SU-DHL-6 (cell line): ENCODE measurements around the gene CTNNA2.

Experiments
- H2AFZ ChIP-seq: fragments of 200-600 bp; sonication (generic); 2 replicates; pipeline ENCODE4 v1.6.1; 2014; ENCODE audit warnings: low read depth, mild to moderate bottlenecking, moderate library complexity, mixed read lengths, antibody characterized with exemption, low read length; ENCODE audit not compliant: severe bottlenecking
- H3F3A ChIP-seq: fragments of 200-600 bp; shearing (Covaris generic); 2 replicates; pipeline ENCODE4 v1.6.0; 2016; ENCODE audit warnings: antibody characterized with exemption, mild to moderate bottlenecking; ENCODE audit not compliant: insufficient read depth
- H3K27ac ChIP-seq: fragments of 200-600 bp; sonication (generic); 2 replicates; pipeline ENCODE4 v1.5.1; 2016; ENCODE audit warnings: low read depth, mild to moderate bottlenecking, low read length, moderate library complexity, mixed read lengths
- H3K27me3 ChIP-seq: fragments of 200-600 bp; sonication (generic), shearing (Covaris generic); 2 replicates; pipeline ENCODE4 v1.6.0; 2014; ENCODE audit warnings: mild to moderate bottlenecking, low read length
- H3K36me3 ChIP-seq: fragments of 200-600 bp; sonication (generic); 2 replicates; pipeline ENCODE4 v1.6.1; 2014; ENCODE audit warnings: mild to moderate bottlenecking, low read length, mixed read lengths
- H3K4me2 ChIP-seq: fragments of 300-600, 200-600 bp; shearing (Covaris generic), sonication (generic); 2 replicates; pipeline ENCODE4 v1.6.0; 2014; ENCODE audit warnings: low read length, low read depth, mild to moderate bottlenecking; ENCODE audit not compliant: poor library complexity, severe bottlenecking
- H3K4me3 ChIP-seq: fragments of 200-600 bp; sonication (generic); 2 replicates; pipeline ENCODE4 v1.5.1; 2014; ENCODE audit warnings: antibody characterized with exemption, low read length, mild to moderate bottlenecking, mixed read lengths; ENCODE audit not compliant: insufficient read depth, poor library complexity, severe bottlenecking
- H3K79me2 ChIP-seq: fragments of 200-600 bp; sonication (generic); 2 replicates; pipeline ENCODE4 v1.6.1; 2014; ENCODE audit warnings: mild to moderate bottlenecking, low read length, moderate library complexity; ENCODE audit not compliant: insufficient read depth
- H3K9ac ChIP-seq: fragments of 200-600 bp; sonication (generic); 2 replicates; pipeline ENCODE4 v1.7.0; 2014; ENCODE audit warnings: mild to moderate bottlenecking, low read length
- H3K9me2 ChIP-seq: fragments of 200-600 bp; sonication (generic); replicated peaks from 2 replicates; pipeline ENCODE4 v1.6.1; 2014; ENCODE audit warnings: low read length; ENCODE audit not compliant: insufficient read depth
- H3K9me3 ChIP-seq: fragments of 200-600 bp; sonication (generic); 2 replicates; pipeline ENCODE4 v1.6.1; 2014; ENCODE audit warnings: low read length, mixed read lengths; ENCODE audit not compliant: insufficient read depth
- H4K20me1 ChIP-seq: fragments of 200-600 bp; sonication (generic); 2 replicates; pipeline ENCODE4 v1.6.1; 2014; ENCODE audit warnings: low read depth, mild to moderate bottlenecking, antibody characterized with exemption, low read length, moderate library complexity, mixed read lengths
- CTCF ChIP-seq: fragments of 200-600 bp; sonication (generic); IDR thresholded peaks from one replicate; pipeline ENCODE4 v1.5.1; 2017; ENCODE audit warnings: antibody characterized with exemption, mild to moderate bottlenecking, low read length, moderate library complexity; ENCODE audit not compliant: insufficient read depth, poor library complexity, severe bottlenecking
- EZH2phosphoT487 ChIP-seq: fragments of 200-600 bp; sonication (generic), shearing (Covaris generic); conservative IDR thresholded peaks from 2 replicates; pipeline ENCODE4 v1.6.1; 2018; ENCODE audit warnings: mild to moderate bottlenecking, antibody characterized with exemption, low read length, moderate library complexity, mixed read lengths

Gene CTNNA2

GRCh38 chr2:80506563-80506962 is 993.7 kb downstream of the CTNNA2 start:
- Histone ChIP-seq H3K79me2 (no peaks in the 10 kb centered on the region), H3K4me2 (no peak overlapping the region), H3F3A (no peaks in the 10 kb centered on the region), H3K27ac (no peak overlapping the region), H3K27me3 (no peaks in the 10 kb centered on the region), H3K9ac (no peak overlapping the region), H3K36me3 (no peaks in the 10 kb centered on the region), H2AFZ (no peak overlapping the region), H3K4me3 (no peak overlapping the region), H3K9me3 (no peaks in the 10 kb centered on the region), H3K9me2 (no peaks in the 10 kb centered on the region), H4K20me1 (no peaks in the 10 kb centered on the region)
- no peak for TF ChIP-seq CTCF
- TF ChIP-seq EZH2phosphoT487, result no peak

GRCh38 chr2:80510716-80511115 is 997.9 kb downstream of the CTNNA2 start:
- Histone ChIP-seq H3F3A (no peaks in the 10 kb centered on the region), H3K9me3 (no peaks in the 10 kb centered on the region), H3K79me2 (no peaks in the 10 kb centered on the region), H3K9ac (no peak overlapping the region), H3K4me2 (no peak overlapping the region), H3K27ac (no peak overlapping the region), H3K27me3 (no peaks in the 10 kb centered on the region), H3K36me3 (no peaks in the 10 kb centered on the region), H3K4me3 (no peak overlapping the region), H3K9me2 (no peaks in the 10 kb centered on the region), H4K20me1 (no peaks in the 10 kb centered on the region), H2AFZ (no peak overlapping the region)
- TF ChIP-seq CTCF, result no peak
- TF ChIP-seq EZH2phosphoT487, result no peak

- Histone ChIP-seq H3K9ac (no peak overlapping the region), H3K36me3 (no peaks in the 10 kb centered on the region), H3K9me3 (no peaks in the 10 kb centered on the region), H3K4me2 (no peak overlapping the region), H3K27ac (no peak overlapping the region), H3K9me2 (no peaks in the 10 kb centered on the region), H2AFZ (no peak overlapping the region), H3K79me2 (no peaks in the 10 kb centered on the region), H4K20me1 (no peaks in the 10 kb centered on the region), H3K4me3 (no peak overlapping the region), H3K27me3 (no peaks in the 10 kb centered on the region), H3F3A (no peaks in the 10 kb centered on the region)
- TF ChIP-seq CTCF (no peak), EZH2phosphoT487 (no peak)
Observed at GRCh38 chr2:80515964-80516363, 1003.1 kb downstream of the CTNNA2 start.

- Histone ChIP-seq H2AFZ (no peak overlapping the region), H3F3A (no peaks in the 10 kb centered on the region), H3K79me2 (no peaks in the 10 kb centered on the region), H3K27me3 (no peaks in the 10 kb centered on the region), H4K20me1 (no peaks in the 10 kb centered on the region), H3K4me3 (no peak overlapping the region), H3K9ac (no peak overlapping the region), H3K9me3 (no peaks in the 10 kb centered on the region), H3K4me2 (no peak overlapping the region), H3K36me3 (no peaks in the 10 kb centered on the region), H3K27ac (no peak overlapping the region), H3K9me2 (no peaks in the 10 kb centered on the region)
- TF ChIP-seq CTCF (no peak), EZH2phosphoT487 (no peak)
Observed at GRCh38 chr2:80517316-80517715, 1004.5 kb downstream of the CTNNA2 start.
